GM12874 (cell line): ENCODE measurements around the gene SMIM24.

Experiments used
- TF ChIP-seq, protein P1 (sequence below): IDR thresholded peaks from 2 replicates; pipeline ENCODE4 v1.5.1; 2011; ENCODE audit warnings: low read depth, mild to moderate bottlenecking, control low read depth, low read length, moderate library complexity; ENCODE audit not compliant: insufficient read depth

Gene SMIM24

DNA sequence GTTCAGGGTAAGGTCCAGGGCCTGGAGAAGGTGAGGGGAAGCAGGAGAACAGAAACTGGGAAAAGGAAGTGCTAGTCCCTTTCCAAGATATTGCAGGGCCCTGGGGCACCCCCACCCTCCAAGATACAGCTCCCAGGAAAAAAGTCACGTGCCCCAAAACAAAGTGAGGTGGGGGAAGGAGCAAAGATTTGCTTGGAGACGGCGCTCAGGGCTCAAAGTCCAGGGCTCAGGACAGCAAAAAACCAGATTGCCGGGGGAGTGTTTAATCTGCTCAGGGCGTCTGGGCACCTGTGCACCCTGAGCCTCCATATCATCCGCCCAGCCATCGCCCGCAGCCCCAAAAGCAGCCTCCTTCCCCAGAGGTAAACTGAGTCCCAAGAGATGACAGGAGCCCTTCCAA lies 6.3 kb downstream of the SMIM24 start:
- TF ChIP-seq, protein P1, sequence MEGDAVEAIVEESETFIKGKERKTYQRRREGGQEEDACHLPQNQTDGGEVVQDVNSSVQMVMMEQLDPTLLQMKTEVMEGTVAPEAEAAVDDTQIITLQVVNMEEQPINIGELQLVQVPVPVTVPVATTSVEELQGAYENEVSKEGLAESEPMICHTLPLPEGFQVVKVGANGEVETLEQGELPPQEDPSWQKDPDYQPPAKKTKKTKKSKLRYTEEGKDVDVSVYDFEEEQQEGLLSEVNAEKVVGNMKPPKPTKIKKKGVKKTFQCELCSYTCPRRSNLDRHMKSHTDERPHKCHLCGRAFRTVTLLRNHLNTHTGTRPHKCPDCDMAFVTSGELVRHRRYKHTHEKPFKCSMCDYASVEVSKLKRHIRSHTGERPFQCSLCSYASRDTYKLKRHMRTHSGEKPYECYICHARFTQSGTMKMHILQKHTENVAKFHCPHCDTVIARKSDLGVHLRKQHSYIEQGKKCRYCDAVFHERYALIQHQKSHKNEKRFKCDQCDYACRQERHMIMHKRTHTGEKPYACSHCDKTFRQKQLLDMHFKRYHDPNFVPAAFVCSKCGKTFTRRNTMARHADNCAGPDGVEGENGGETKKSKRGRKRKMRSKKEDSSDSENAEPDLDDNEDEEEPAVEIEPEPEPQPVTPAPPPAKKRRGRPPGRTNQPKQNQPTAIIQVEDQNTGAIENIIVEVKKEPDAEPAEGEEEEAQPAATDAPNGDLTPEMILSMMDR, result no peak

DNA sequence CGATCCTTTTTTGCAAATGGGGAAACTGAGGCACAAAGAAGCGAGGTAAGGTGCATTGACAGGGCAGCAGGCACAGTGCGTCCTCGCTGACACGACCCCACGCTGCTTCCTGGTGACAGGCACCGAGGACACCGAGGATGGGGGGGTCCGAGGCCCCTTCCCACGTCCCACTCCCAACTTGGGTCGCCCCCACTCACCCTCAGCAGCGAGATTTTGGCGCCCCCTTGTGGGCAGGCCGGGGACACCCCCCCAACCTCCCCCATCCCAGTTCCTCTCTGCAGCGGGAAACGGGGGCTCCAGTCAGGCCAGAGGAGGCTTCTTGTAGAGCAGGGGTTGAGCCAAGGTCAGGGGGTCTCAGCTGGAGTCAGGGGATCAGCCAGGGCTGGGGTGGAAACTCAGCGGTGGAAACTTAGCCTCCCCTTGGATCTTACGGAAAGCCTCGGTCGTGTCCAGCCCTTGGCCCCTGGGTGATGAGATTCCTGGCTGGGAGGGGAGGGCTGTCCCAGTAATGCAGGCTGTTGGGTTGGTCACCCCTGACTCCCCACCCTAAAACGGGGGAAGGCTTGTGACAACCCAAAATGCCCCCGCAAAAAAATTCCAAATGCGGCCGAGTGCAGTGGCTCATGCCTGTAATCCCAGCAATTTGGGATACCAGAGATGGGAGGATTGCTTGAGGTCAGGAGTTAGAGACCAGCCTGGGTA lies 8.2 kb downstream of the SMIM24 start:
- TF ChIP-seq, protein P1, result peak; percentile 87

DNA sequence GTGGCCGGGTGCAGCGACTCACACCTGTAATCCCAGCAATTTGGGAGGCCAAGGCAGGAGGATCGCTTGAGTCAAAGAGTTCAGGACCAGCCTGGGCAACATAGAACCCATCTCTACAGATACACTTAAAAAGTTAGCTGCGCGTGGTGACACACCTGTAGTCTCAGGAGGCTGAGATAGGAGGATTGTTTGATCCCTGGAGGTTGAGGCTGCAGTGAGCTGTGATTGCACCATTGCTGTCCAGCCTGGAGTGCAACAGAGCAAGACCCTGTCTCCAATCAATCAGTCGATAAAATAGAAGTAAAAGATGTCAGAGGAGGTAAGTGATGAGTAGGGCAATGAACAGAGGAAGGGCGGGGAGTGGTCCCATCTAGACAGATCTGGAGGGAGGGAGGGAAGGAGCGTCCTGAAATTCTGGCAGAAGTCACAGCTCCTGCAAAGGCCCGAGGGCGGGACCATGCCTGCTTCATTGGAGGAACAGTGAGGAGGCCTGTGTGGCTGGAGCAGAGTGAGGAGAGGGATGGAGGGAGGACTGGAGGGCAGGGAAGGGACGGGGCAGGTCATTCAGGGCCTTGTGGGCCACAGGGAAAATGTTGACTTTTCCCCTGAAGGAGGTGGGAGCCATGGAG lies 9.7 kb downstream of the SMIM24 start:
- TF ChIP-seq, protein P1, result no peak

DNA sequence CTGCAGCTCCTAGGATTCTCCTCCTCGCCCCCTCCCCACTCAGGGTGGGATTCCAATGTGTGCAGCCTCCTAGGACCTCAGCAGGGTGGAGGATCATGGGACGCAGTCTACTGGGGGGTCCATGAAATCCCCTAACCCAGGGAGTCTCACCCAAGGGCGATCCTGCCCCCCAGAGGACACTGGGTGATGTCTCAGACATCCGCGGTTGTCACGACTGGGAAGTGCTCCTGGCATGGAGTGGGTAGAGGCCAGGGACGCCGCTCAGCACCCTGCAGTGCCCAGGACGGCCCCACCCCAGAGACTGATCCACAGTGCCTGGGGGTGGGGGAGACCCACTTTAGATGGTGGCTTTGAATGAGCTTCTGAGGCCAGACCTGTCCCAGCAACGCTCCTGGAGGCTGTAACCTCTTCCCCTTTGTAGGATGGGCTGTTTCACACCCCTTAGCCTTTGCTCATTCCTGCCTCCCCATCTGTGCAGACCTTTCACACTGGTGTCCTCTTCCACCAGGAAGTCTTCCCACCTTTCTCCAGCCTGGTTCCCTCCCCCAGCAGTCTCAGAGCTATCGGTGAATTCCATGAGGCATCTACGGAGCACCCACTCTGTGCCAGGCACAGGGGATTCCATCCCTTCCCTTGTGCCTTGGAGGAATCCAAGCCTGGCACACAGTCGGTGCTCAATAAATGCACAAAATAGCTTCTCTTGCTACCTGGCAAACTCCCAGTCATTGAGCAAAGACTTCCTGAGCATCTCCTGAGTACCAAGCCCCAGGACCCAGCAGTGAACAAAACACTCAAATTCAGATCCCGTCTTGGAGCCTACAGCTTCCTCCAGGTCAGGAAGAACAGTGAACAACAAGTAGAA lies 10.5 kb downstream of the SMIM24 start:
- TF ChIP-seq, protein P1, result no peak

DNA sequence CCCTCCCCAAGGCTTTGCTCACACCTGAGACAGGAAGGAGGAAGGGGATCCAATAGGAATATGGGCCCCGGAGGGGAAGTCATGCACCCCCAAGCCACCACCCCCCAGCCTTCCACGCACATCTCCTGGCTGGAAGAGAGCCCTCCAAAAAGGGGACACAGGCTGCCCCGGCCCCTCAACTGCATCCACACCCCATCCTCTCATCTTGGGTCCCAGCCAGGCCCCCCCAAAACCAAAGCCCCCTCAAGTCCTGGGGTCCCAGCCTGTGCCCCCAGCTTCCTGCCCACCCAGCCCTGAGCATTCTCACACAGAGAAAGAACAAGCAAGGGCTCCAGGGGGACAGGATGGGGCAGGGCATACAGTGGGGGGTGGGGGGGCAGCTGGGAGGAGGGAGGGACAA lies 12.1 kb downstream of the SMIM24 start:
- TF ChIP-seq, protein P1, result no peak

DNA sequence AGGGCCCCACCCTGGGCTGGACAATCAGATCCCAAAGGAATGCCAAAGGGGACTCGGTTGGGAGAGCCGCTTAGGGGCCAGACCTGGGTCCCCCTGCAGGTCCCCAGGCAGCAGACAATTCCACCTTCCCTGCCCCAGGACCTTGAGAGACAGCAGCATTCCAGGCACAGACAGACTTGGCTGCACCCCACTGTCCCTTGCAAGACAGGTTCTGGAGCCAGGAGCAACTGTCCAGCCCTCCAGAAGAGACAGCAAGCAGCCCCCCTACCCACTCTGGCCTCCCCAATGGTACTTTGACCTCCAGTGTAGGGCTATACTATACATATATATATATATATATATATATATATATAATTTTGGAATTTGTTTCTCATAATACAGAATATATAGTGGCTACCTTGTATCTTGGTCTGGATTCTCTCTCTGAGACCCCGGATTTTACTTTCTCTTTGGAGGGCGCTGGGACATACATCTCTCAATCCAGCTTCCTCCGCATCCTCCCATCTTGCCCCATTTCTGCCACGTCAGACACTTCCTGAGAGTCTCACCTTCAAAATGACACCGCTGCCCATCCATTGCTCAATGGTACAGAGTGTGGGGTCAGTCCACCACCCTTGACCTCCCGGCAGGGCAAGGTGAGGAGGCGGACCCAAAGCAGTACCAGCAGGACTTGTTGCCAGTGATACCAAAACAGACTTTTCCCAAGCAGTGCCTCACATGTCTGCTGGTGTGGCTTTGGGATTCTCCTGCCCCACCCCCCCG lies 12.7 kb downstream of the SMIM24 start:
- TF ChIP-seq, protein P1, result no peak

DNA sequence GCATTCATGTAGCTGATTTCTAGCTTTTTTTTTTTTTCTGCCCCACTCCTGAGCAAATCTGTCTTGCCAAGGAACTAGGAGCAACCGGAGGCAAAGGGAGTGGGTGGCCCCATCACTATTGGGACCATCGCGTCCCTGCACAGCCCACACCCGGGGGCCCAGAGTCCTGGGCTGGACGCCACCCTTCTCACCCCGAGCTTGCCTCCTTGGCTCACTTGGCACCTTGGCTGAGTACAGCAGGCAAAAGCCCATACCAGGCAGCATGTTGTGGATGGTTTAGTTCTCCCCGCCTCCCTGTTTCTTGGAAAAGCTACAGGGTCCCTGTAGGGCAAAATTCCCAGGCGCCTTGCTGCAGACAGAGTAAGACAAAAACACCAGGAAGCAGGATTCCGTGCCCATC lies 13.7 kb downstream of the SMIM24 start:
- TF ChIP-seq, protein P1, result no peak
